IPS-18a (cell line): Measurements from ENCODE around the gene KAT2B.

Experiments
- H3K27ac ChIP-seq: one replicate; pipeline ENCODE4 v1.5.1; 2013; ENCODE audit warnings: low read length
- H3K27me3 ChIP-seq: one replicate; pipeline ENCODE4 v1.6.1; 2013; ENCODE audit warnings: mild to moderate bottlenecking, low read length; ENCODE audit not compliant: control insufficient read depth, insufficient read depth
- H3K36me3 ChIP-seq: one replicate; pipeline ENCODE4 v1.6.1; 2013; ENCODE audit warnings: low read depth, low read length; ENCODE audit not compliant: control insufficient read depth
- H3K4me1 ChIP-seq: one replicate; pipeline ENCODE4 v1.6.1; 2013; ENCODE audit warnings: low read depth, low read length; ENCODE audit not compliant: control insufficient read depth
- H3K4me3 ChIP-seq: one replicate; pipeline ENCODE4 v1.5.1; 2013; ENCODE audit warnings: low read length
- H3K9ac ChIP-seq: one replicate; pipeline ENCODE4 v1.6.1; 2013; ENCODE audit warnings: mild to moderate bottlenecking, low read length, moderate library complexity
- H3K9me3 ChIP-seq: one replicate; pipeline ENCODE4 v1.6.1; 2013; ENCODE audit warnings: low read depth, low read length; ENCODE audit not compliant: control insufficient read depth

The KAT2B gene

GRCh38 chr3:20056725-20057611 lies 16.7 kb downstream of the KAT2B start:
- Histone ChIP-seq H3K4me3 (no peak overlapping the region), H3K4me1 (no peaks in the 10 kb centered on the region), H3K9ac (no peak overlapping the region), H3K27ac (no peak overlapping the region), H3K27me3 (no peaks in the 10 kb centered on the region), H3K9me3 (no peaks in the 10 kb centered on the region), H3K36me3 (no peaks in the 10 kb centered on the region)

DNA sequence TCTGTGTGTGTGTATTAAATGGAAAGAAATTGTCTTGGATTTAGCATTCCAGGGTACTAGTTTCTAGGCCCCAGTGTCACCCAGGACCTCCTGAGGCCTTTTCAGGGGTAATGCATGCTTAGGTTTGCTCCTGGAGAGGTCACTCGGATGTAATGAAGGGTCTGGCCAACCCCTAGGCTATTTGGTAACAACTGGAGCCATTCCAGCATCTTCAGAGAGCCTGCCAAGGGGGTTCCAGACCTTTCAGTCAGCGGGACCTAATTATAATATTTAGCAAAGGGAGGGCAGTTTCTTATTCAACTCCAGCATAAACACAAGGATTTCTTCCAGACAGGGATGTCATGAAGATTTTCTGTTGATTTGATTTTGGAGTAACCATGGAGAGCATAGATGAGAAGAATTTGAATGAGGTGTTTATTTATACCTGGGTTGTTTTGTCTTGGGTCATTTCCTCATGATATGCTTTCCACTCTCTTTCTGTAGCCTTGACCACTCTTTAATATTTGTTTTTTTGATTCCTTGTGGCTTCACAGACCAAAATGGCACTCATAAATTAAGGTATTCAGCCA lies 17.4 kb downstream of the KAT2B start:
- no peaks in the 10 kb centered on the region for H3K27me3 ChIP-seq
- H3K9ac ChIP-seq, result no peak overlapping the region
- no peaks in the 10 kb centered on the region for H3K36me3 ChIP-seq
- H3K27ac ChIP-seq, result no peak overlapping the region
- H3K4me3 ChIP-seq, result no peak overlapping the region
- H3K4me1 ChIP-seq, result no peaks in the 10 kb centered on the region
- H3K9me3 ChIP-seq, result no peaks in the 10 kb centered on the region

DNA sequence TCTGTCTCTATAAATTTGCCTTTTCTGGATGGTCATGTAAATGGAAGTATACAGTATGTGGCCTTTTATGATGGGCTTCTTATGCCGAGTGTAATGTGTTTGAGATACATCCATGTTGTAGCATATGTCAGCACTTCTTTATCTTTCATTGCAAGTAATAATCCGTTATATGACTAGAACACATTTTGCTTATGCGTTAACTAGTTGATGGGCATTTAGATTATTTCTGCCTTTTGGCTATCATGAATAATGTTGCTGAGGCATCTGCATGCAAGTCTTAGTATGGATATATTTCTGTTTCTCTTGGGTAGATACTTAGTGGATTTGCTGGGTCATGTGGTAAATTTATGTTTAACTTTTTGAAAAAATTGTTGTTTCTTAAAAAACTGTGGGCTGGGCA lies 19.7 kb downstream of the KAT2B start:
- Histone ChIP-seq H3K9ac (no peak overlapping the region), H3K4me1 (no peaks in the 10 kb centered on the region), H3K27me3 (no peaks in the 10 kb centered on the region), H3K27ac (no peak overlapping the region), H3K4me3 (no peak overlapping the region), H3K9me3 (no peaks in the 10 kb centered on the region), H3K36me3 (no peaks in the 10 kb centered on the region)

DNA sequence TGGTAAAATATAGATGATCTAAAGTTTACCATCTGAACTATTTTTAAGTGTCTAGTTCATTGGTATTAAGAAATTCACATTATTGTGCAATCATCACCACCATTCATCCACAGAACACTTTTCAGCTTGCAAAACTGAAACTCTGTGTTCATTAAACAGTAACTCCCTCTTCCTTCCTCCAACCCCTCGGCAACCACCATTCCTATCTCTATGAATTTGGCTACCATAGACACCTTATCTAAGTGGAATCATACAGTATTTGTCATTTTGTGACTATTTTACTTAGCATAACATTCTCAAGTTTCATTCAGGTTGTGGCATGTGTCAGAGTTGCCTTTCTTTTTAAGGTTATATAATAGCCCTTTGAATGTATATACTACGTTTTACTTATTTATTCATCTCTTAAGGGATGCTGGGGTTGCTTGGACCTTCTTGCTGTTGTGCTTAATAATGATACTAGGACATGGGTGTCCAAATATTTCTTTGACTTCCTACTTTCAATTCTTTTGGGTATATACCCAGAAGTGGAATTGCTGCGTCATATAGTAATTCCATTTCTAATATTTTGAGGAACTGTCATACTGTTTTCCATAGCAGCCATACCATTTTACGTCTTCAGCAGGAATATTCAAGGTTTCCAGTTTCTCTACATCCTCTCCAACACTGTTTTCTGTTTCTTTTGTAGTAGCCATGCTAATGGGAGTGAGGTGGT lies 20.9 kb downstream of the KAT2B start:
- H3K4me1 ChIP-seq, result no peaks in the 10 kb centered on the region
- H3K9me3 ChIP-seq, result no peaks in the 10 kb centered on the region
- no peaks in the 10 kb centered on the region for H3K27me3 ChIP-seq
- no peak overlapping the region for H3K27ac ChIP-seq
- H3K9ac ChIP-seq, result no peak overlapping the region
- H3K4me3 ChIP-seq, result no peak overlapping the region
- H3K36me3 ChIP-seq, result no peaks in the 10 kb centered on the region

DNA sequence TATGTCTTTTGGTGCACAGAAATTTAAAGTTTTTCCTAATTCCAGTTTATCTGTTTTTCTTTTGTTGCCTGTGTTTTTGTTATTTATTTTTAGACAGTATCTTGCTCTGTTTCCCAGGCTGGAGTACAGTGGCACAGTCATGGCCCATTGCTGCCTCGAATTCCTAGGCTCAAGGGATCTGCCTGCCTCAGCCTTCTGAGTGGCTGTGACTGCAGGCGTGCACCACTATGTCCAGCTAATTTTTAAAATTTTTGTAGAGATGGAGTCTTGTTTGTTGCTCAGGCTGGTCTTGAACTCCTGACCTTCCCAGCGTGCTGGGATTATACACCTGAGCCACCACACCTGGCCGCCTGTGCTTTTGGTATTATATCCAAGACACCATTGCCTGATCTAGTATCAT lies 22.8 kb downstream of the KAT2B start:
- no peaks in the 10 kb centered on the region for H3K36me3 ChIP-seq
- no peak overlapping the region for H3K4me3 ChIP-seq
- H3K27me3 ChIP-seq, result no peaks in the 10 kb centered on the region
- H3K9ac ChIP-seq, result no peak overlapping the region
- no peaks in the 10 kb centered on the region for H3K4me1 ChIP-seq
- no peaks in the 10 kb centered on the region for H3K9me3 ChIP-seq
- no peak overlapping the region for H3K27ac ChIP-seq

DNA sequence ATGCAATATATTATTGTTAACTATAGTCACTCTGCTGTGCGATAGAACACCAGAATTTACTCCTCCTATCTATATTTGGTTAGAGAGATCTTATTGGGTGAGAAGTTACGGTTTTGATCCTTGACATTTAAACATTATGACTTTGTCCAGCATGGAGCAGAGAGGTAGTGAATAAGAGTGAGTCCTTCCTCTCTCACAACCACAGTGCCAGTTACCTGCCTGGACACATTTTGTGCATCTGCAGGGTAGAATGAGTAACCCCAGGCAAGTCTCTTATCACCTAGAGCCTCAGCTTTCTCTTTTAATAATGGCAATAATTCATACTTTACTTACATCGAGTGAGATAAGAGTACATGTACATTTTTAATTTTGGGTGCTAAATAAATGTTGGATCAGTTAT lies 24.1 kb downstream of the KAT2B start:
- Histone ChIP-seq H3K4me3 (no peak overlapping the region), H3K9me3 (no peaks in the 10 kb centered on the region), H3K27ac (no peak overlapping the region), H3K9ac (no peak overlapping the region), H3K4me1 (no peaks in the 10 kb centered on the region), H3K36me3 (no peaks in the 10 kb centered on the region), H3K27me3 (peaks cover 7% of the 10 kb centered on the region)

DNA sequence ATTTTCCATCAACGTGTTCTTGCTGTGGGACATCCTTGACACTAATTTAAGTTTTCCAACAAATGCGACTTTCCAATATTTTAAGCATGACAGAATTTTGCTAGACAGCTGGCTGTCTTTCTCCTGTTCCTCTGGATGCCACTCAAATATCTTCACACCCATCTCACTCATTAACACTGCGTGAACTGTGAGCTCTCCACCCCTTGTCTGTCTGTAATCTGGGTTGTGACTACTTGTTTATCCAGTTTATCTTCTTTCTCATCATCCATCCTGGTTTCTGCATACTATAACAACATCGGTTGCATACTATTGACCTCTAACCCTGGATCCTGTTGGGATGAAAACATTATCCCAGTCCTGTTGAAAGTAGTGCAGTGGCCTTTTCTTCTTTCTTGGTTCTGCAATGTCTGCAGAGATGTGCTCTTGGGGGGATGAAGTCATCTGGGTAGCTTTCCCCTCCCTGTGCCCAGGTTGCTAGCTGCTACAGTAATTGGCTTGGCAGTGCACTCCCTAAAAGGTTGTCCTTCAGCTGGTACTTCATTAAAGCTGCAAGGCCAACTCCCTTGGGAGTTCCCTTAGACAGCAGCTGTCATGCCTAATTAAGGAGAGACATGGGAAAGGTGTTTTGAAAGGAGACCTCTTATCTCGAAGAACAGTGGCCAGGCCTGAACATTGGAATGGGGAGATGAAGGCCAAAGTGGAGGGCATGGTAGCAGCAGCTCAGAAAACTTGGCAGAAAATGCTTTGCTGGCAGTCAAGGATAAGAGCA lies 24.7 kb downstream of the KAT2B start:
- no peaks in the 10 kb centered on the region for H3K36me3 ChIP-seq
- no peak overlapping the region for H3K27ac ChIP-seq
- no peak overlapping the region for H3K4me3 ChIP-seq
- no peaks in the 10 kb centered on the region for H3K9me3 ChIP-seq
- peaks cover 7% of the 10 kb centered on the region for H3K27me3 ChIP-seq
- no peaks in the 10 kb centered on the region for H3K4me1 ChIP-seq
- no peak overlapping the region for H3K9ac ChIP-seq

- H3K9me3 ChIP-seq, result no peaks in the 10 kb centered on the region
- H3K9ac ChIP-seq, result no peak overlapping the region
- H3K27ac ChIP-seq, result no peak overlapping the region
- H3K4me3 ChIP-seq, result no peak overlapping the region
- no peaks in the 10 kb centered on the region for H3K36me3 ChIP-seq
- H3K4me1 ChIP-seq, result no peaks in the 10 kb centered on the region
- H3K27me3 ChIP-seq, result peaks cover 7% of the 10 kb centered on the region
These were observed 25.8 kb downstream of the KAT2B start for GRCh38 chr3:20066079-20066478.

DNA sequence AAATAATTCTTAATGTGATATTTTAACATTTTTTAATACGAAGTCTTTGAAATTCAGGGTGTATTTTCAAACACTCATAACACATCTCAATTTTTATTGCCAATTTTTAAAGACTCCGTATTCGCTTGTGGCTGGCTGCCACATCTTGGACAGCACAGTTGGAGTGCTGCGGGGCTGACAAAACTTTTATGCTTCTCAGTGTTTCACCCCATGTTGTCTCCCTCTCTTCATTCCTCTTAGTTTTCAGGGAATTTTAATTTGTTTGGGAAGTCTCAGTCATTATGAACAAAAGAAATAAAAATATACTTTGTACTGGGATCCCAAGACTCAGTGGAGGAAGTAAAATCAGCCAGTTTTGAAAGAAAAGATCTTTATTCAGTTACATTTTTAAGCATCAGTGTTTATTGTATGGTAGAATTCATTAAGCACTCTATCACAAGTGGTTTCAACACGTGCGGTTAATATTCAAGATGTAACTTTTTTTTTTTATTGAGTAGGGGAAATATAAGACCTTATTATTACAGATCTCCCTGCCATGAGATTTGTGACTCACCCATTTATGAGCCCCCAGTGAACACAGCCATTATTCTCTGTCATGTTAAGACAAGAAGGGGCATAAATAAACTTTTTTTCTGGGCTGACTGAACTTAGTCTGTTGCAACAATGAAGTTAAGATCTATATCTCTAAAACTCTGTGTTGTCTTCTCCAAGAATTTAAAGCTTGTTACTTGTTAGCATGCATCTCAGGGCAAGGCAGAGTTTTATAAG lies 26.8 kb downstream of the KAT2B start:
- Histone ChIP-seq H3K9me3 (no peaks in the 10 kb centered on the region), H3K4me3 (no peak overlapping the region), H3K36me3 (no peaks in the 10 kb centered on the region), H3K4me1 (peaks cover 4% of the 10 kb centered on the region), H3K27me3 (peaks cover 7% of the 10 kb centered on the region), H3K9ac (no peak overlapping the region), H3K27ac (no peak overlapping the region)

- Histone ChIP-seq H3K36me3 (no peaks in the 10 kb centered on the region), H3K9ac (no peak overlapping the region), H3K9me3 (no peaks in the 10 kb centered on the region), H3K27me3 (peaks cover 7% of the 10 kb centered on the region), H3K27ac (no peak overlapping the region), H3K4me3 (no peak overlapping the region), H3K4me1 (peaks cover 17% of the 10 kb centered on the region)
These were observed 28.4 kb downstream of the KAT2B start for GRCh38 chr3:20068512-20069177.
